Activated CD8-positive, alpha-beta memory T cell treated with anti-CD3 and anti-CD28 coated beads for 4 hours (primary cell): ENCODE results near the gene FAM131A.

Source experiments
- DNase-seq, 2 donors: peaks; one replicate each; pipeline ENCODE4 v3.0.0-alpha.2; 2020; ENCODE audit warnings: low read depth in 2 of 2

Gene FAM131A

GRCh38 chr3:184378651-184379357 is 41.4 kb downstream of the FAM131A start:
- DNase-seq, result no peak

- DNase-seq, result no peak
Observed at GRCh38 chr3:184379358-184380184, 42.2 kb downstream of the FAM131A start, which contains the start of gene CHRD. Gene CHRD, plus strand, starts transcription at chr3:184380054. Its CDS starts 265 bp downstream, at chr3:184380319.

- no peak for DNase-seq
Observed at GRCh38 chr3:184380185-184380626, 42.8 kb downstream of the FAM131A start.

- DNase-seq, result no peak
Observed at GRCh38 chr3:184380627-184381260, 43.3 kb downstream of the FAM131A start.

- no peak for DNase-seq
Observed at GRCh38 chr3:184381261-184382224, 44.1 kb downstream of the FAM131A start.

GRCh38 chr3:184382326-184383032 is 45.1 kb downstream of the FAM131A start:
- no peak for DNase-seq

- DNase-seq, result no peak
Observed at GRCh38 chr3:184383033-184383740, 45.8 kb downstream of the FAM131A start.

- no peak for DNase-seq
Observed at GRCh38 chr3:184384342-184384741, 46.9 kb downstream of the FAM131A start.

GRCh38 chr3:184384856-184385422 is 47.5 kb downstream of the FAM131A start:
- DNase-seq, result no peak

GRCh38 chr3:184386047-184386806 is 48.8 kb downstream of the FAM131A start:
- no peak for DNase-seq

- DNase-seq, result no peak
Observed at GRCh38 chr3:184387174-184387714, 49.8 kb downstream of the FAM131A start.

GRCh38 chr3:184388164-184388935 is 51.0 kb downstream of the FAM131A start:
- DNase-seq, result no peak

- no peak for DNase-seq
Observed at GRCh38 chr3:184388936-184389230, 51.5 kb downstream of the FAM131A start.

GRCh38 chr3:184389384-184389783 is 52.0 kb downstream of the FAM131A start:
- no peak for DNase-seq

- DNase-seq, result no peak
Observed at GRCh38 chr3:184389935-184390528, 52.6 kb downstream of the FAM131A start.

- no peak for DNase-seq
Observed at GRCh38 chr3:184391266-184391665, 53.9 kb downstream of the FAM131A start.

GRCh38 chr3:184395320-184395660 is 57.9 kb downstream of the FAM131A start:
- DNase-seq, result no peak
